ENCODE results near the gene FBXW9.

DNA sequence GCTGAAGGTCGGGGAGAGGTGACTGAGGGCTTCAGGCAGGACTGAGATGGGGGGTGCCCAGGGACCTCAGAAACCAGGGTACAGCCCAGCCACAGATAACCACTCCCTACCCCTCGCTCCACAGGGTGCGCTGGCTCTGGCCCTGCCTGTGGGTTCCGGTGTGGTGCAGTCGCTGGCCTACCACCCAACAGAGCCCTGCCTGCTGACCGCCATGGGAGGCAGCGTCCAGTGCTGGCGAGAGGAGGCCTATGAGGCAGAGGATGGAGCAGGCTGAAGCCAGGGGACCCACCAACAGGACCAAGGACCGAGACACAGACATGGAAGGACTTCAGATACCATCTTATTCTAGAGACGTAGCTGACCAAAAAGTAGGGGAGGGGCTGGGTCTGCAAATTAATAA, 21.0 kb downstream of the FBXW9 start:
- no peak for TF ChIP-seq CTCF (IDR thresholded peaks at IDR 0.05)
- TF ChIP-seq POLR2A (IDR thresholded peaks at IDR 0.05) = no peak
